ENCODE data around the gene SEPTIN6. TPM values are rescaled to one million over a fixed set of nuclear protein-coding genes. Genes with fewer than 3 reads are reported as not detected.
A peak's percentile ranks its signal among the peaks of the same experiment; 100 is the strongest.

SEPTIN6 gene
- total RNA-seq, 6 experiments from 2014 or later = 12.7 to 25.6 (median 19.6) TPM

GRCh38 chrX:119698845-119699244, 5.9 kb upstream of the SEPTIN6 start:
- H3K27me3 ChIP-seq = no peaks in the 10 kb centered on the region
- no peak overlapping the region for H3K4me3 ChIP-seq
- DNase-seq (no peak), ATAC-seq (peak; percentile 62 to 83 (median 74))
- no peak for TF ChIP-seq POLR2A (IDR thresholded peaks at IDR 0.05)
- TF ChIP-seq CTCF (IDR thresholded peaks at IDR 0.05) = peak; percentile 37 to 58 (median 52)
- intact Hi-C loops (cut with DNase I) = no loop called here
- H3K27ac ChIP-seq = no peak overlapping the region
- H3K9me3 ChIP-seq = no peaks in the 10 kb centered on the region
- H3K4me1 ChIP-seq = no peaks in the 10 kb centered on the region
- H3K36me3 ChIP-seq = no peaks in the 10 kb centered on the region

GRCh38 chrX:119696251-119696890, 3.4 kb upstream of the SEPTIN6 start:
- no peak for TF ChIP-seq POLR2A (IDR thresholded peaks at IDR 0.05)
- TF ChIP-seq CTCF (IDR thresholded peaks at IDR 0.05) = no peak
- intact Hi-C loops (cut with DNase I) = no loop called here
- ATAC-seq (no peak), DNase-seq (no peak)
- 67% methylated on average over 7 of the region's 9 CpGs for WGBS (ENCODE audit: insufficient coverage, low coverage, low lambda C conversion rate, missing lambda C conversion rate)
- H3K4me1 ChIP-seq = no peaks in the 10 kb centered on the region
- no peak overlapping the region for H3K27ac ChIP-seq
- no peaks in the 10 kb centered on the region for H3K36me3 ChIP-seq
- no peaks in the 10 kb centered on the region for H3K9me3 ChIP-seq
- H3K27me3 ChIP-seq = no peaks in the 10 kb centered on the region
- no peak overlapping the region for H3K4me3 ChIP-seq

- TF ChIP-seq CTCF (IDR thresholded peaks at IDR 0.05) = no peak
- TF ChIP-seq POLR2A (IDR thresholded peaks at IDR 0.05) = no peak
- H3K4me3 ChIP-seq = no peak overlapping the region
- no peak overlapping the region for H3K27ac ChIP-seq
- intact Hi-C loops (cut with DNase I) = no loop called here
- H3K4me1 ChIP-seq = no peaks in the 10 kb centered on the region
- H3K36me3 ChIP-seq = no peaks in the 10 kb centered on the region
- WGBS (ENCODE audit: insufficient coverage, low coverage, low lambda C conversion rate, missing lambda C conversion rate) = 82% methylated on average over 6 of the region's 12 CpGs
- no peaks in the 10 kb centered on the region for H3K9me3 ChIP-seq
- ATAC-seq = no peak
- no peak for DNase-seq
- H3K27me3 ChIP-seq = no peaks in the 10 kb centered on the region
Observed at GRCh38 chrX:119695535-119696050, 2.6 kb upstream of the SEPTIN6 start.

- no peak for DNase-seq
- Histone ChIP-seq H3K4me3 (no peak overlapping the region), H3K36me3 (no peaks in the 10 kb centered on the region), H3K4me1 (no peaks in the 10 kb centered on the region), H3K27me3 (no peaks in the 10 kb centered on the region), H3K27ac (no peak overlapping the region), H3K9me3 (no peaks in the 10 kb centered on the region)
- 48% methylated on average over 6 of the region's 39 CpGs for WGBS (ENCODE audit: insufficient coverage, low coverage, low lambda C conversion rate, missing lambda C conversion rate)
- intact Hi-C loops (cut with DNase I) = no loop called here
- ATAC-seq = no peak
- TF ChIP-seq CTCF (IDR thresholded peaks at IDR 0.05) = no peak
- no peak for TF ChIP-seq POLR2A (IDR thresholded peaks at IDR 0.05)
Observed at GRCh38 chrX:119694601-119695534, 1.9 kb upstream of the SEPTIN6 start.

Data from right lobe of liver (tissue), 6 donors.